ENCODE results near the gene CRPPA.
A peak's percentile ranks its signal among the peaks of the same experiment; 100 is the strongest.

The CRPPA gene

GRCh38 chr7:16422103-16422435, 731 bp upstream of the CRPPA start:
- no peak for DNase-seq

GRCh38 chr7:16420649-16421332, 547 bp downstream of the CRPPA start:
- DNase-seq, result peak; percentile 75 to 79

GRCh38 chr7:16420329-16420648, 1.0 kb downstream of the CRPPA start:
- DNase-seq, result no peak

GRCh38 chr7:16419859-16420258, 1.5 kb downstream of the CRPPA start:
- no peak for DNase-seq

- no peak for DNase-seq
Measured at GRCh38 chr7:16419126-16419525, 2.2 kb downstream of the CRPPA start.

- DNase-seq, result no peak
Measured at GRCh38 chr7:16417906-16418305, 3.4 kb downstream of the CRPPA start.

- DNase-seq, result no peak
Measured at GRCh38 chr7:16416289-16417282, 4.8 kb downstream of the CRPPA start.

- no peak for DNase-seq
Measured at GRCh38 chr7:16412274-16413254, 8.8 kb downstream of the CRPPA start.

- DNase-seq, result no peak
Measured at GRCh38 chr7:16411391-16411790, 9.9 kb downstream of the CRPPA start.

- no peak for DNase-seq
Measured at GRCh38 chr7:16409777-16410176, 11.6 kb downstream of the CRPPA start.

GRCh38 chr7:16404636-16405035, 16.7 kb downstream of the CRPPA start:
- DNase-seq, result no peak

GRCh38 chr7:16403475-16403874, 17.9 kb downstream of the CRPPA start:
- DNase-seq, result no peak

GRCh38 chr7:16402940-16403339, 18.4 kb downstream of the CRPPA start:
- DNase-seq, result no peak

GRCh38 chr7:16402091-16402490, 19.2 kb downstream of the CRPPA start:
- DNase-seq, result no peak

GRCh38 chr7:16400893-16401275, 20.5 kb downstream of the CRPPA start:
- no peak for DNase-seq

GRCh38 chr7:16399916-16400892, 21.1 kb downstream of the CRPPA start:
- DNase-seq, result no peak

GRCh38 chr7:16399265-16399831, 22.0 kb downstream of the CRPPA start:
- DNase-seq, result no peak

GRCh38 chr7:16398146-16399017, 23.0 kb downstream of the CRPPA start:
- no peak for DNase-seq

- DNase-seq, result no peak
Measured at GRCh38 chr7:16397501-16398145, 23.7 kb downstream of the CRPPA start.

Measured in activated CD4-positive, alpha-beta T cell treated with anti-CD3 and anti-CD28 coated beads, Interleukin-2, amount 50 U/mL, for 48 hours (primary cell).